GM12878 (cell line): Measurements from ENCODE around the gene CASS4. TPM values are rescaled to one million over a fixed set of nuclear protein-coding genes. Genes with fewer than 3 reads are reported as not detected.

Experiments
- ATAC-seq: fragments of 200-7000 bp; cut with Tn5 transposase; 3 replicates; pipeline ENCODE4 v1.9.1; 2020; ENCODE audit warnings: mild to moderate bottlenecking, moderate library complexity
- BruUV-seq: library from RNA; stranded (reverse); fragments of 400-500 nt; replicated peaks from 2 replicates; lab custom pipeline; 2021; lab: Mats Ljungman, UMichigan
- CTCF ChIA-PET: fragments of 300-600 bp; sonication (Branson Sonifier 250); formaldehyde crosslinking; extraction: SDS; loops from one replicate; lab custom pipeline; 2021; ENCODE audit warnings: inconsistent platforms; lab: Yijun Ruan, JAX
- POLR2A ChIA-PET: fragments of 350-600 bp; formaldehyde crosslinking; extraction: SDS; loops from one replicate; lab custom pipeline; 2021; ENCODE audit warnings: inconsistent platforms; lab: Charles Lee
- RAD21 ChIA-PET: fragments of 300-600 bp; sonication (Branson Sonifier 250); formaldehyde crosslinking; loops from one replicate; lab custom pipeline; 2023; ENCODE audit warnings: antibody characterized with exemption; ENCODE audit not compliant: unreplicated experiment; lab: Charles Lee
- SMC1A ChIA-PET: fragments of 300-600 bp; sonication (Branson Sonifier 250); formaldehyde crosslinking; loops from one replicate; lab custom pipeline; 2023; ENCODE audit not compliant: unreplicated experiment, uncharacterized antibody; lab: Charles Lee
- DNase-seq: peaks from one replicate; pipeline ENCODE4 v3.0.0-alpha.2; 2011; ENCODE audit warnings: low read depth, low spot score
- FAIRE-seq: peaks from 3 replicates; lab custom pipeline; 2011; peaks lifted over from hg19 to GRCh38; lab: Jason Lieb, UNC
- H2AFZ ChIP-seq: 2 replicates; pipeline ENCODE4 v1.6.0; 2011; ENCODE audit warnings: low read depth, low read length, control low read depth; ENCODE audit not compliant: control insufficient read depth
- H3K27ac ChIP-seq: 2 replicates; pipeline ENCODE4 v1.5.1; 2011; ENCODE audit warnings: control low read depth; ENCODE audit not compliant: control insufficient read depth, insufficient read depth
- H3K27me3 ChIP-seq, 2 experiments: replicated peaks in 1 of 2; 2 replicates each; pipeline versions ENCODE4 v1.6.0 to v1.6.1; 2011; ENCODE audit warnings: low read length in 1 of 2; ENCODE audit not compliant: control insufficient read depth in 2 of 2, insufficient read depth in 2 of 2
- H3K36me3 ChIP-seq, 2 experiments: 2 replicates each; pipeline ENCODE4 v1.5.1; 2011; ENCODE audit warnings: low read length in 1 of 2; ENCODE audit not compliant: control insufficient read depth in 2 of 2, insufficient read depth in 2 of 2
- H3K4me1 ChIP-seq: 2 replicates; pipeline ENCODE4 v1.6.1; 2011; ENCODE audit warnings: mild to moderate bottlenecking, low read length, moderate library complexity, mixed read lengths; ENCODE audit not compliant: control insufficient read depth, insufficient read depth
- H3K4me2 ChIP-seq: 2 replicates; pipeline ENCODE4 v1.6.0; 2011; ENCODE audit warnings: control low read depth; ENCODE audit not compliant: control insufficient read depth, insufficient read depth
- H3K4me3 ChIP-seq: fragments of 200-600 bp; sonication (generic); 2 replicates; pipeline ENCODE4 v1.5.1; 2016
- H3K79me2 ChIP-seq: 2 replicates; pipeline ENCODE4 v1.6.0; 2011; ENCODE audit warnings: low read length; ENCODE audit not compliant: control insufficient read depth, insufficient read depth
- H3K9ac ChIP-seq: 2 replicates; pipeline ENCODE4 v1.8.0; 2011; ENCODE audit warnings: low read length, control low read depth, mixed read lengths; ENCODE audit not compliant: control insufficient read depth, insufficient read depth
- H3K9me3 ChIP-seq: replicated peaks from 3 replicates; pipeline ENCODE4 v1.5.1; 2011; ENCODE audit warnings: mild to moderate bottlenecking, low read length; ENCODE audit not compliant: control insufficient read depth, insufficient read depth
- H4K20me1 ChIP-seq: 2 replicates; pipeline ENCODE4 v1.6.0; 2011; ENCODE audit not compliant: control insufficient read depth, insufficient read depth
- ATF7 ChIP-seq: fragments of 450-650 bp; IDR thresholded peaks from 2 replicates; pipeline ENCODE4 v1.6.1; 2016; ENCODE audit warnings: low read depth, mild to moderate bottlenecking
- CBX5 ChIP-seq: sonication (generic); IDR thresholded peaks from 2 replicates; pipeline ENCODE4 v1.6.1; 2016; ENCODE audit warnings: low read depth, moderate library complexity, mild to moderate bottlenecking, inconsistent platforms
- CEBPZ ChIP-seq: fragments of 150-350 bp; IDR thresholded peaks from 2 replicates; pipeline ENCODE4 v1.6.1; 2016; ENCODE audit warnings: low read depth, low read length
- DPF2 ChIP-seq: fragments of 450-650 bp; IDR thresholded peaks from 2 replicates; pipeline ENCODE4 v1.6.1; 2017; ENCODE audit warnings: mild to moderate bottlenecking
- IRF3 ChIP-seq: fragments of 450-650 bp; IDR thresholded peaks from 2 replicates; pipeline ENCODE4 v1.6.1; 2014; ENCODE audit warnings: mild to moderate bottlenecking
- MTA2 ChIP-seq: fragments of 450-650 bp; IDR thresholded peaks from 2 replicates; pipeline ENCODE4 v1.6.1; 2016; ENCODE audit warnings: low read depth, mild to moderate bottlenecking, moderate library complexity
- POLR2AphosphoS5 ChIP-seq: IDR thresholded peaks from 2 replicates; pipeline ENCODE4 v1.6.1; 2011; ENCODE audit warnings: mild to moderate bottlenecking, low read length, inconsistent platforms
- SP1 ChIP-seq: IDR thresholded peaks from one replicate; pipeline ENCODE4 v1.6.1; 2011; ENCODE audit warnings: low read depth, low read length
- SPI1 ChIP-seq: IDR thresholded peaks from 2 replicates; pipeline ENCODE4 v1.6.1; 2011; ENCODE audit warnings: low read depth, mild to moderate bottlenecking, low read length, moderate library complexity, borderline replicate concordance; ENCODE audit not compliant: insufficient read depth
- STAT1 ChIP-seq: fragments of 450-650 bp; conservative IDR thresholded peaks from 2 replicates; pipeline ENCODE4 v1.6.1; 2014; ENCODE audit warnings: antibody characterized with exemption, mild to moderate bottlenecking
- SUPT20H ChIP-seq: IDR thresholded peaks from 2 replicates; pipeline ENCODE4 v1.6.1; 2011; ENCODE audit warnings: low read depth, mild to moderate bottlenecking, low read length, moderate library complexity, borderline replicate concordance; ENCODE audit not compliant: control insufficient read depth
- TAF1 ChIP-seq: IDR thresholded peaks from 2 replicates; pipeline ENCODE4 v1.6.1; 2011; ENCODE audit warnings: mild to moderate bottlenecking, low read depth, low read length, borderline replicate concordance
- TBL1XR1 ChIP-seq: IDR thresholded peaks from 2 replicates; pipeline ENCODE4 v1.6.1; 2012; ENCODE audit warnings: low read depth, low read length, improper control_type of control experiment
- TCF12 ChIP-seq: IDR thresholded peaks from 2 replicates; pipeline ENCODE4 v1.6.1; 2011; ENCODE audit warnings: low read depth, mild to moderate bottlenecking, low read length
- ZNF207 ChIP-seq: fragments of 450-650 bp; IDR thresholded peaks from 2 replicates; pipeline ENCODE4 v1.6.1; 2014; ENCODE audit warnings: antibody characterized with exemption, mild to moderate bottlenecking, borderline replicate concordance
- WGBS: methylation state at CpG from one replicate; pipeline ENCODE4 v1.1.6; 2016; ENCODE audit warnings: low lambda C conversion rate; ENCODE audit not compliant: insufficient replicate concordance, insufficient coverage; ENCODE audit errors: missing lambda C conversion rate; 5-methylcytosine and 5-hydroxymethylcytosine counted together
- in situ Hi-C: fragments of 300-500 bp; cut with MboI; formaldehyde crosslinking; loops from 9 replicates; pipeline ENCODE4 v1.14.3; 2018; ENCODE audit warnings: mixed read lengths
- intact Hi-C: fragments of 100-400 bp; cut with micrococcal nuclease; formaldehyde crosslinking; loops from one replicate; pipeline ENCODE4 v1.14.2; 2022; ENCODE audit not compliant: unreplicated experiment
- polyA plus RNA-seq, 11 experiments: library from polyadenylated mRNA; depleted of rRNA in 4 of 11; unstranded in 6 of 11; stranded (reverse) in 5 of 11; fragments of >200 nt; fragmentation: Nextera tagmentation in 4 of 11; fragmentation: Illumina TruSeq in 1 of 11; extraction: Ambion mirVana in 4 of 11; extraction: Trizol in 1 of 11; gene quantifications; 1 replicate in 1 of 11; 2 replicates in 10 of 11; pipeline versions ENCODE4 v1.2.1 to v1.2.3, GENCODE V29; 2011 to 2016; ENCODE audit warnings: inconsistent platforms in 2 of 11, missing spikeins in 2 of 11, low read depth in 1 of 11
- total RNA-seq, 4 experiments: library from RNA; depleted of rRNA in 3 of 4; stranded (reverse); fragments of >200 nt in 3 of 4; fragmentation: Illumina TruSeq in 1 of 4; extraction: Trizol in 1 of 4; gene quantifications; 2 replicates each; pipeline versions ENCODE4 v1.2.1 to v1.2.3, GENCODE V29; 2013 to 2021

Gene CASS4
- total and polyA plus RNA-seq, 10 of the 15 experiments (the other 5 are each of a cell fraction or from before 2014, with no cell fraction given) = 0.04 to 0.24 (median 0.11) TPM; not detected in 1

GRCh38 chr20:56409521-56409920 lies 2.5 kb upstream of the CASS4 start (continued):
- TF ChIP-seq CEBPZ = no peak

- ATAC-seq = no peak
- Histone ChIP-seq H3K9me3 (no peaks in the 10 kb centered on the region), H4K20me1 (no peaks in the 10 kb centered on the region), H3K4me1 (peaks cover 6% of the 10 kb centered on the region; the same call in 1 of the 2 replicates), H3K36me3 (peaks cover 1 to 18% of the 10 kb centered on the region in 2 experiments; a peak in 2 of 4 replicates), H3K27me3 (no peaks in the 10 kb centered on the region), H3K9ac (no peak overlapping the region), H3K4me2 (no peak overlapping the region)
- no peak for DNase-seq
- RAD21 ChIA-PET = no interaction called here
- CTCF ChIA-PET = no interaction called here
- SMC1A ChIA-PET = interaction anchor here (1.0 to 1.2 kb wide), 3 partner anchors 13 to 18 kb away, joined by 3 to 4 read pairs (median 3); partner anchors contain the start of gene AURKA
- intact Hi-C loops (no loop called here), in situ Hi-C loops (no loop called here)
- no TSS peak for BruUV-seq
- FAIRE-seq = no peak
- TF ChIP-seq SP1 (no peak), STAT1 (no peak), SPI1 (no peak), POLR2AphosphoS5 (no peak), DPF2 (no peak), MTA2 (no peak), CBX5 (no peak), ZNF207 (no peak), ATF7 (no peak), TAF1 (no peak), IRF3 (no peak), SUPT20H (no peak), TBL1XR1 (no peak), TCF12 (no peak)
- TF ChIP-seq, all 136 proteins: peak for 0
- WGBS = 100% methylated on average over 1 of the region's 1 CpG
- Histone ChIP-seq H3K27ac (no peak overlapping the region), H3K79me2 (no peaks in the 10 kb centered on the region), H2AFZ (no peak overlapping the region), H3K4me3 (no peak overlapping the region)
- POLR2A ChIA-PET = no interaction called here
These were observed 2.1 kb upstream of the CASS4 start for GRCh38 chr20:56409956-56410355.
